Fibroblast of peridontal ligament (primary cell): ENCODE measurements around the gene KRTAP5-6.
"Not testable (repeated sequence)": the region's sequence is repeated elsewhere in the genome, so short reads cannot be mapped to it uniquely, and the experiment has no call there.

Experiments
- DNase-seq: peaks from one replicate; pipeline ENCODE4 v3.0.0-alpha.2; 2010; ENCODE audit errors: extremely low read depth

The KRTAP5-6 gene

DNA sequence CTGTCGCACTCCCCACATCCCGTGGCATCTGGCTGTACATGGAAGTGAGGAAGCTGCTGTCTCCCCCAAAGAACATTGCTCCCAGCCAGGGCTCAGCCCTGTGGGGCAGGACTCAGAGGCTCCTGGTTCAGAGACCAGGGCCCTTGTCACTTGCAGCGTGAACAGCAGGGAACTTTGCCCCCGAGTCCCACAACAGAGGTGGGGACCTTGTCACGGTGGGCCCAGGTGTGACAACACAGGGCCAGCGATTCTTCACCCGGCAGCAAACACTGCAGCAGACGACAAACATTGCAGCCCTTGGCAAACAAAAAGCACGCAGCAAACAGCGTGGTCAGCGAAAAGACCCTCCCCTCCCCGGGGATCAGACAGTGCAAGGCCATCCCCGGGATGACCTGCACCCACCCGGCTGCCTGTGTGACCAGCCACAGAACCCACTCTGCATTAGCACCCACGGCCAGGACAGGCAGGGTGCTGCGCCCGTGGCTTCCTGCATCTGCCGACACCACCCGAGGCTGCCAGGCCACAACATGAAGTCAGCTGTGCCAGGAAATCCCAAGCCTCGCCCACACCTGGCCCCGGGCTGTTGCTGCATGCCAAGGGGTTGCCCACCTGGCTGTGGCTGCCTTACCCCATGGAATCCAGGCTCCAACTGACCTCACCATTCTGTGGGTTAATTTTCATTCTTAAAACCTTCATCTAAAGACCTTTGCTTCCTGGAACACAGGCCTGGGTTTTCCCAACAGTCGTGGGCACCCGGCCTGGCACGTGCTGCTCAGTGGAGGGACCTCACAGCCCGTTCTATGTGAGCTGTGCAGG, 35.3 kb upstream of the KRTAP5-6 start:
- DNase-seq: not testable (repeated sequence)

DNA sequence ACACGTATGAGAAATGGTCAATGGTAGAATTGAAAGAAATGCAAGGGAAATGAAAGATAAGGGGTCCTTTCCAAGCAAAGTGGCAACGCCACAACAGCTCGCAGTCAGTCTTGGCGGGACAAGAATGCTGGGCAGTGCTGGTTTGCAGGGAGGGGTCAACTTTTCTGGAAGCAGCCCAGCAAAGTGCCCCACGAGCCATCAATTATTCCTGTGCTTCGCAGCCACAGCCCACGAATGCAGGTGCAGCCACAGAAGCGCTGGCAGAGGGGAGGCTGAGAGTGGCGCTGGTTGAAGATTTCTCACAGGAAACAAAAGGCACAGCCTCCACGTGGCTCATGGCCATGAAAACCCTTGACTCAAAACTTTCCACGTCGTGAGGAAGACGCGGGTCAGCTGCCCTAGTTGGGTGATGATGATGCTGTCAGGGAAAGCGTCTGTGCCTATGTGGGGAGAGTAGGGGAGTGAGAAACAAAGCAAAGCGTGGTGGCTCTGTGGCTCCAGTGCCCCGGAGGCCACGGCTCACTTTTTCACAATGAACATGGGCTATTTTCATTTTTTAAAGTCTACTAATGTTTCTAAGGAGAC, 34.2 kb upstream of the KRTAP5-6 start:
- DNase-seq: not testable (repeated sequence)

- DNase-seq: no peak
These were observed 31.7 kb upstream of the KRTAP5-6 start for GRCh38 chr11:1665313-1665712.

DNA sequence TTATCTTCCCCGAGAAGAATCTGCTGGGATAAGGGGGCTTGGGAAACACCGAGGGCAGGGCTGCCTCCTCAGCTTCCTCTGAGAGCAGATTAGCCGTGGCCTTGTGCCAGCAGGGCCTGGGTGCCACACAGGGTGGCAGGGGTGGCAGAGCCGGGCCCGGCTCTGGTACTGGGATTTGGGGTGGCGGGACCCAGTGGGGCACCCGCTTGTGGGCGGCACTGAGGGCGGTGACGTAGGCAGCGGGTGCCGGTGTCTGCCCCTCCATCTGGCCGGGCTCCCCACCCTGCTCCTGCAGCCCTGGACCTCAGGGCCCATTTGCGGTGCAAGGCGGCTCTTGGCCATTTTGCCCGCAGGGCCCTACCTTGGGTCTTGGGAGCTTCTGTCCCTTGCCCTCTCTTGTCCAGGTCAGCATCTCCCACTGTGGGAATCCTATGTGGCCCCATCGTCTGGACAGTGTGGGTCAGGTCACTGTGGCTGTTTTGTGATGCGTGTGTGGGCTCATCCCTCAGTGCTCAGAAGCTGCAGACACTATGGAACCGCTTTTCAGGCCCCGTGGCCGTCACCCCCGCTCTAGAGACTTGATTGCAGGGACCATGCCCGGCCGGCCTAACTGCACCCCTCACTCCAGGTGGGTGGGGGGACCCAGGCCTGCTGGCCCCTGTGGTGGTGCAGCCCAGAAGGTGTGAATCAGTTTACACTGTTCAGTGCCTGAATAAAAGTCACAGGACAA, 29.7 kb upstream of the KRTAP5-6 start:
- no peak for DNase-seq

DNA sequence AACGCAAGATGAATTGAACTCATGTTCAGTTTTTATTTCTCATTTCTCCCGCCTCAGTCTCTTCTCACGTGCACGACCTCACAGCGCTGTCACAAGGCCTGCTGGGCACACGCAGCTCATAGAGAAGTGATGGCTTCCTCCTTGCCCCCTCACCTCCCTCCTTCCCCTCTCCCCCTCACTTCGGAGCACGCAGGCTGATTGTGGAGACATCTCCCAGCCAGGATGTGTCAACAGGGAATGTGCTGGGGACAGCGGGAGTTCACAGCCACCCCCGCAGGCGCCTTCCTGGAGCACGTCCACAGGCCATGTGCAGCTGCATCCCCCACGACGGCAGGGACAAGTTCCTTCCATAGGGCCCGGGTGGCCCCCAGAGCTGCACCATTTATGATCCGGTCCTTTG, 29.1 kb upstream of the KRTAP5-6 start:
- no peak for DNase-seq

- no peak for DNase-seq
These were observed 28.0 kb upstream of the KRTAP5-6 start for GRCh38 chr11:1668911-1669473.

DNA sequence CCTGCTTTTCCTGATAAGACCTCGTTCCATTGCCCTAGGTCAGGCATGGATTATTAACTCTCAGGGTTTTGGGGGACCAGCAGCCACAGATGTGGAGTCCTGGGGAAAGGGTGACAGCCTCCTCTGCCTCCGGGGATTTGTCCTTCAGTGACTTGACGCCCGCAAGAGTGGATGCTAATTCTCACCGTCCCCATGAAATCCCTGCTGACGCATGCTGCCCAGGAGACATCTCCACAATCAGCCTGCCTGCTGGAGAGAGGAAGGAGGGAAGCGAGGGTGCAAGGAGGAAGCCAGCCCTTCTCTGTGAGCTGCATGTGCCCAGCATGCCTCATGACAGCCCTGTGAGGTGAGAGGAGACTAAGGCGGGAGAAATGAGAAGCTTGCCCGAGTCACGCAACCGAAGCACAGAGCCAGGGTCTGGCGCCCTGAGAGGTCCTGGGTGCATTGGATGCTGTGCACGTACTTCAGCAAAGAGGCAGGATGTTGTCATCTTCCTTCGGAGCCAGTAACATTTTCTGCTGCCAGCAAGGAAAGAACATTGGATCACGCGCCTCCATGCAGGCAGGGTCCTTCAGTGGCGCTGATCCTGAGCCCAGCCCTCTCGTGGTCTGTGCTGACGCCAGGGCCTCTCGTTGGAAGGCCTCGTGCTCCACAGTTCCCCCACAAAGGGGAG, 27.3 kb upstream of the KRTAP5-6 start:
- no peak for DNase-seq

DNA sequence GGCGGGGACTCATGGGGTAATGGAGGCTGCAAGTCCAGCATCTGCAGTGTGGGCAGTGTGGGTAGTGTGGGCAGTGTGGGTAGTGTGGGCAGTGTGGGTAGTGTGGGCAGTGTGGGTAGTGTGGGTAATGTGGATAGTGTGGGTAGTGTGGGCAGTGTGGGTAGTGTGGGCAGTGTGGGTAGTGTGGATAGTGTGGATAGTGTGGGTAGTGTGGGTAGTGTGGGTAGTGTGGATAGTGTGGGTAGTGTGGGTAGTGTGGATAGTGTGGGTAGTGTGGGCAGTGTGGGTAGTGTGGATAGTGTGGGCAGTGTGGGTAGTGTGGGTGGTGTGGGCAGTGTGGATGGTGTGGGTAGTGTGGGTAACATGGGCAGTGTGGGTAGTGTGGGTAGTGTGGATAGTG, 26.5 kb upstream of the KRTAP5-6 start:
- not testable (repeated sequence) for DNase-seq

GRCh38 chr11:1670905-1671371, 26.1 kb upstream of the KRTAP5-6 start:
- no peak for DNase-seq

DNA sequence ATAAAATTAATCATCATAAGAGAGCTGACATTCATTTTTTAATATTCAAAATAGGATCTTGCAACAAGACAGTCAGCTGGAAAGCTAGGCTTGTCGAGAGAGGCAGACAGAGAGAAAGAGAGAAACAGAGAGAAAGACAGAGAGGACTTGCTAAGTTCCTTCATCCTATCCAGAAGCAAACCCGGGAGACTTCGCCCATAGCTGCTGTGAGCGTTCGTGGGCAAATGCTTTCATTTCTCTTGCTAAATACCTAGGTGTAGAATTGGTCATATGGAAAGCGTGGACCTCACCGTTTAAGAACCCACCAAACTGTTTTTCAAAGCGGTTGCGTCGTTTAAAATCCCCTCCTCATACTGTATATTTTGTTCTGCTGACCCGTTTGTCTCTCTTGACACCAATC, 25.3 kb upstream of the KRTAP5-6 start:
- DNase-seq: no peak

DNA sequence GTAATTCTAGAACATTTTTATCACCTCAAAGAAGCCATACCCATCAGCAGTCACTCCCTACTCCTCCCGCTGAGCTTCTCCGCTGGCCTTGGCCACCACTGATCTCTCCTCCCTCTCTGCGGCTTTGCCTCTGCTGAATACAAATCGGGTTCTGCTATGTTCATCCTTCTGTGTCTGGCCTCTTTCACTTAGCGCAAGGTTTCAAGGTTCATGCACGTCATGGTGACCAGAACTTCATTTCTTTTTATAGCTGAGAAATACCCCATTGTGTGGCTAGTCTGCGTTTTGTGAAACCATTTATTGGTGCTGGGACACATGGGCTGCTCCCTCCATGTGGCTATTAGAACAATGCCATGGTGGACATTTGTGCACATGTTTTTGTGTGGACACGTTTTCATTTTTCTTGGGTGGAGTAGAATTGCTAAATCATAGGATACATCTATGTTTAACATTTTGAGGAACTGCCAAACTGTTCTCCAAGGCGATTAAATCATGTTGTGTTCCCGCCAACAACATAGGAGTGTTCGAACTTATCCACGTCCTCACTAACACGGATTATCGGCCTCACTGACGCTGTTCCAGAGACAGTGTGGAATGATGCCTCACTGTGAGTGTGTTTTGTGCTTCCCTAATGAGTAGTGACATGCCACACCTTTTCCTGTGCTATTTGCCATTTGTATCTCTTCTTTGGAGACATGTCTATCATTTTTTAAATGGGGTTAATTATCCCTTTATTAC, 24.2 kb upstream of the KRTAP5-6 start:
- DNase-seq: no peak

- no peak for DNase-seq
These were observed 23.4 kb upstream of the KRTAP5-6 start for GRCh38 chr11:1673446-1674172.

- no peak for DNase-seq
These were observed 22.5 kb upstream of the KRTAP5-6 start for GRCh38 chr11:1674173-1675131.

GRCh38 chr11:1675536-1676228, 21.3 kb upstream of the KRTAP5-6 start:
- no peak for DNase-seq

DNA sequence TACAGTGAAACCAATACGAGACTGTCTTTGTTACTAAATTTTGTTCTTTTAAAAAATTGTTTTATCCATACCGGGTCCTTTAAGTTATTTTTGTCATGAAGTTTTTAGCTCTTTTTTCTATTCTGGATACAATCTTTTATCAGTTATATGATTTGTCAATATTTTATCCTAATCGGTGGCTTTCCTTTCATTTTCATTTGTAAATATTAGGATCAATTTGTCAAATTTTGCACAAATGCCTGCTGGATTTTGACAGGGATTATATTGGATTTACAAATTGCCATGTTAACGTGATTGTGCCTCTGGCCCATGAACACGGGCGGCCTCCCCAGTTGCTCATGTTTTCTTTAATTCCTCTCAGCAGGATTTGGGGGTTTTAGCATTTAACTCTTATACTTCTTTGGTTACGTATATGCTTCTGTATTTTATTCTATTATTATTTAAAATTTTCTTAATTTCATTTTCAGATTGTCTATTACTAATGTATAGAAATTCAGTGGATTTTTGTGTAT, 20.7 kb upstream of the KRTAP5-6 start:
- no peak for DNase-seq

GRCh38 chr11:1679881-1680280, 17.1 kb upstream of the KRTAP5-6 start:
- no peak for DNase-seq

GRCh38 chr11:1682225-1682905, 14.6 kb upstream of the KRTAP5-6 start:
- DNase-seq: no peak

DNA sequence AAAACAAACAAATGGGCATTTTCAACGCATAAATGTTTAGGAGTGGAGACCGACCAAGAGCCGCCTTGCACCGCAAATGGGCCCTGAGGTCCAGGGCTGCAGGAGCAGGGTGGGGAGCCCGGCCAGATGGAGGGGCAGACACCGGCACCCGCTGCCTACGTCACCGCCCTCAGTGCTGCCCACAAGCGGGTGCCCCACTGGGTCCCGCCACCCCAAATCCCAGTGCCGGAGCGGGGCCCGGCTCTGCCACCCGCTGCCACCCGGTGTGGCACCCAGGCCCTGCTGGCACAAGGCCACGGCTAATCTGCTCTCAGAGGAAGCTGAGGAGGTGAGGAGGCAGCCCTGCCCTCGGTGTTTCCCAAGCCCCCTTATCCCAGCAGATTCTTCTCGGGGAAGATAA, 13.8 kb upstream of the KRTAP5-6 start:
- not testable (repeated sequence) for DNase-seq
